Liver (tissue), 9 donors: Measurements from ENCODE around the gene TREH. TPM values are rescaled to one million over a fixed set of nuclear protein-coding genes. Genes with fewer than 3 reads are reported as not detected.

Experiments
- DNase-seq: peaks from one replicate; pipeline ENCODE4 v3.0.0-alpha.2; 2017; ENCODE audit warnings: low spot score
- H3K27ac ChIP-seq, 2 donors: one replicate each; pipeline ENCODE4 v1.7.0; 2013; ENCODE audit warnings: inconsistent platforms in 2 of 2, low read length in 2 of 2, control low read depth in 1 of 2, low read depth in 1 of 2, mild to moderate bottlenecking in 1 of 2
- H3K27me3 ChIP-seq, 4 donors: one replicate each; pipeline versions ENCODE4 v1.6.1 to v1.7.0; 2013; ENCODE audit warnings: low read length in 3 of 4, inconsistent platforms in 1 of 4, mild to moderate bottlenecking in 1 of 4, moderate library complexity in 1 of 4; ENCODE audit not compliant: control insufficient read depth in 4 of 4, insufficient read depth in 4 of 4
- H3K36me3 ChIP-seq, 4 donors: one replicate each; pipeline versions ENCODE4 v1.6.1 to v1.7.0; 2013; ENCODE audit warnings: low read length in 3 of 4, mild to moderate bottlenecking in 3 of 4, low read depth in 1 of 4, moderate library complexity in 1 of 4; ENCODE audit not compliant: control insufficient read depth in 4 of 4, insufficient read depth in 3 of 4
- H3K4me1 ChIP-seq, 4 donors: one replicate each; pipeline versions ENCODE4 v1.6.1 to v1.7.0; 2013; ENCODE audit warnings: low read length in 3 of 4, mild to moderate bottlenecking in 3 of 4, moderate library complexity in 1 of 4; ENCODE audit not compliant: control insufficient read depth in 4 of 4, insufficient read depth in 4 of 4
- H3K4me3 ChIP-seq, 3 donors: one replicate each; pipeline versions ENCODE4 v1.6.1 to v1.7.0; 2013; ENCODE audit warnings: low read length in 3 of 3, control low read depth in 1 of 3, low read depth in 1 of 3, mild to moderate bottlenecking in 1 of 3
- H3K9ac ChIP-seq, 2 donors: one replicate each; pipeline ENCODE4 v1.7.0; 2013; ENCODE audit warnings: low read length in 2 of 2, mild to moderate bottlenecking in 2 of 2, moderate library complexity in 2 of 2, control low read depth in 1 of 2, low read depth in 1 of 2
- H3K9me3 ChIP-seq, 4 donors: one replicate each; pipeline versions ENCODE4 v1.6.1 to v1.7.0; 2013; ENCODE audit warnings: low read length in 3 of 4; ENCODE audit not compliant: control insufficient read depth in 4 of 4
- CTCF ChIP-seq: fragments of 150-350 bp; IDR thresholded peaks from 2 replicates; pipeline ENCODE4 v1.5.1; 2017; ENCODE audit warnings: improper control_type of control experiment, low read depth, low read length; ENCODE audit not compliant: missing input control
- EGR1 ChIP-seq, 2 donors: IDR thresholded peaks; 2 replicates each; pipeline ENCODE4 v1.6.1; 2016 to 2018; ENCODE audit warnings: antibody characterized with exemption in 2 of 2, low read depth in 2 of 2
- FOXA1 ChIP-seq: IDR thresholded peaks from 2 replicates; pipeline ENCODE4 v1.6.1; 2016; ENCODE audit warnings: antibody characterized with exemption
- FOXA2 ChIP-seq: IDR thresholded peaks from 2 replicates; pipeline ENCODE4 v1.6.1; 2016; ENCODE audit warnings: antibody characterized with exemption
- GABPA ChIP-seq, 2 donors: IDR thresholded peaks in 1 of 2; conservative IDR thresholded peaks in 1 of 2; 2 replicates each; pipeline ENCODE4 v1.6.1; 2016; ENCODE audit warnings: antibody characterized with exemption in 2 of 2, mild to moderate bottlenecking in 1 of 2, moderate library complexity in 1 of 2
- HNF4A ChIP-seq, 2 donors: conservative IDR thresholded peaks; 2 replicates each; pipeline ENCODE4 v1.6.1; 2016; ENCODE audit warnings: antibody characterized with exemption in 2 of 2, mild to moderate bottlenecking in 2 of 2
- HNF4G ChIP-seq: IDR thresholded peaks from 2 replicates; pipeline ENCODE4 v1.6.1; 2016; ENCODE audit warnings: antibody characterized with exemption
- JUND ChIP-seq, 2 donors: IDR thresholded peaks; 2 replicates each; pipeline ENCODE4 v1.6.1; 2016; ENCODE audit warnings: antibody characterized with exemption in 2 of 2
- MAX ChIP-seq: IDR thresholded peaks from 2 replicates; pipeline ENCODE4 v1.6.1; 2016; ENCODE audit warnings: antibody characterized with exemption
- NR2F2 ChIP-seq: IDR thresholded peaks from 2 replicates; pipeline ENCODE4 v1.6.1; 2016; ENCODE audit warnings: antibody characterized with exemption
- RAD21 ChIP-seq, 2 donors: IDR thresholded peaks; 2 replicates each; pipeline ENCODE4 v1.6.1; 2016; ENCODE audit warnings: antibody characterized with exemption in 2 of 2, mild to moderate bottlenecking in 2 of 2
- RXRA ChIP-seq, 2 donors: IDR thresholded peaks; 2 replicates each; pipeline ENCODE4 v1.6.1; 2017 to 2018; ENCODE audit warnings: antibody characterized with exemption in 2 of 2, mild to moderate bottlenecking in 1 of 2
- SP1 ChIP-seq: IDR thresholded peaks from 2 replicates; pipeline ENCODE4 v1.6.1; 2018; ENCODE audit warnings: antibody characterized with exemption, mild to moderate bottlenecking
- TAF1 ChIP-seq: conservative IDR thresholded peaks from 2 replicates; pipeline ENCODE4 v1.6.1; 2016; ENCODE audit warnings: antibody characterized with exemption, mild to moderate bottlenecking
- YY1 ChIP-seq: IDR thresholded peaks from 2 replicates; pipeline ENCODE4 v1.6.1; 2016; ENCODE audit warnings: antibody characterized with exemption, mild to moderate bottlenecking
- WGBS: extraction: QIAGEN DNeasy Blood & Tissue Kit; methylation state at CpG from one replicate; pipeline ENCODE4 v1.1.7; 2013; 5-methylcytosine and 5-hydroxymethylcytosine counted together
- polyA plus RNA-seq, 2 donors: library from polyadenylated mRNA; stranded (reverse) in 1 of 2; unstranded in 1 of 2; fragments of 200-250 nt in 1 of 2; fragments of >200 nt in 1 of 2; fragmentation: Nextera tagmentation in 1 of 2; extraction: Ambion mirVana in 1 of 2; gene quantifications; one replicate each; pipeline versions ENCODE4 v1.2.1 to v1.2.3, GENCODE V29; 2013 to 2015
- total RNA-seq, 2 donors: library from RNA; depleted of rRNA; stranded (reverse); fragments of >200 nt; gene quantifications; one replicate each; pipeline ENCODE4 v1.2.3, GENCODE V29; 2014
- TF ChIP-seq, protein P1 (sequence below): IDR thresholded peaks from 2 replicates; pipeline ENCODE4 v1.6.1; 2016; ENCODE audit warnings: antibody characterized with exemption, mild to moderate bottlenecking
- TF ChIP-seq, protein P2 (sequence below): IDR thresholded peaks from 2 replicates; pipeline ENCODE4 v1.6.1; 2016; ENCODE audit warnings: antibody characterized with exemption
- TF ChIP-seq, protein P3 (sequence below): IDR thresholded peaks from 2 replicates; pipeline ENCODE4 v1.6.1; 2016; ENCODE audit warnings: antibody characterized with exemption
- donor health status: healthy.
- donor health status: healthy.
- donor health status: healthy.
- donor health status: healthy.
- donor health status: healthy.

Gene TREH
- total and polyA plus RNA-seq, 4 donors = 0.50 to 1.2 (median 0.84) TPM; not detected in 1

- Histone ChIP-seq H3K9me3 (no peaks in the 10 kb centered on the region), H3K36me3 (no peaks in the 10 kb centered on the region), H3K4me1 (peaks cover 0 to 15% (median 9%) of the 10 kb centered on the region in 4 donors), H3K27me3 (no peaks in the 10 kb centered on the region), H3K4me3 (no peak overlapping the region), H3K27ac (no peak overlapping the region), H3K9ac (no peak overlapping the region)
- DNase-seq = no peak
- WGBS = 73% methylated on average over 4 of the region's 4 CpGs
- TF ChIP-seq, protein P1, sequence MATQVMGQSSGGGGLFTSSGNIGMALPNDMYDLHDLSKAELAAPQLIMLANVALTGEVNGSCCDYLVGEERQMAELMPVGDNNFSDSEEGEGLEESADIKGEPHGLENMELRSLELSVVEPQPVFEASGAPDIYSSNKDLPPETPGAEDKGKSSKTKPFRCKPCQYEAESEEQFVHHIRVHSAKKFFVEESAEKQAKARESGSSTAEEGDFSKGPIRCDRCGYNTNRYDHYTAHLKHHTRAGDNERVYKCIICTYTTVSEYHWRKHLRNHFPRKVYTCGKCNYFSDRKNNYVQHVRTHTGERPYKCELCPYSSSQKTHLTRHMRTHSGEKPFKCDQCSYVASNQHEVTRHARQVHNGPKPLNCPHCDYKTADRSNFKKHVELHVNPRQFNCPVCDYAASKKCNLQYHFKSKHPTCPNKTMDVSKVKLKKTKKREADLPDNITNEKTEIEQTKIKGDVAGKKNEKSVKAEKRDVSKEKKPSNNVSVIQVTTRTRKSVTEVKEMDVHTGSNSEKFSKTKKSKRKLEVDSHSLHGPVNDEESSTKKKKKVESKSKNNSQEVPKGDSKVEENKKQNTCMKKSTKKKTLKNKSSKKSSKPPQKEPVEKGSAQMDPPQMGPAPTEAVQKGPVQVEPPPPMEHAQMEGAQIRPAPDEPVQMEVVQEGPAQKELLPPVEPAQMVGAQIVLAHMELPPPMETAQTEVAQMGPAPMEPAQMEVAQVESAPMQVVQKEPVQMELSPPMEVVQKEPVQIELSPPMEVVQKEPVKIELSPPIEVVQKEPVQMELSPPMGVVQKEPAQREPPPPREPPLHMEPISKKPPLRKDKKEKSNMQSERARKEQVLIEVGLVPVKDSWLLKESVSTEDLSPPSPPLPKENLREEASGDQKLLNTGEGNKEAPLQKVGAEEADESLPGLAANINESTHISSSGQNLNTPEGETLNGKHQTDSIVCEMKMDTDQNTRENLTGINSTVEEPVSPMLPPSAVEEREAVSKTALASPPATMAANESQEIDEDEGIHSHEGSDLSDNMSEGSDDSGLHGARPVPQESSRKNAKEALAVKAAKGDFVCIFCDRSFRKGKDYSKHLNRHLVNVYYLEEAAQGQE = no peak
- TF ChIP-seq GABPA (IDR thresholded peaks at IDR 0.05 in 1 of 2, conservative IDR thresholded peaks at IDR 0.05 in 1 of 2) (no peak), RXRA (IDR thresholded peaks at IDR 0.05) (no peak), TAF1 (no peak), NR2F2 (no peak), SP1 (no peak), EGR1 (IDR thresholded peaks at IDR 0.05; ENCODE audit: low read depth in 2 of 2) (no peak)
- TF ChIP-seq, protein P2, sequence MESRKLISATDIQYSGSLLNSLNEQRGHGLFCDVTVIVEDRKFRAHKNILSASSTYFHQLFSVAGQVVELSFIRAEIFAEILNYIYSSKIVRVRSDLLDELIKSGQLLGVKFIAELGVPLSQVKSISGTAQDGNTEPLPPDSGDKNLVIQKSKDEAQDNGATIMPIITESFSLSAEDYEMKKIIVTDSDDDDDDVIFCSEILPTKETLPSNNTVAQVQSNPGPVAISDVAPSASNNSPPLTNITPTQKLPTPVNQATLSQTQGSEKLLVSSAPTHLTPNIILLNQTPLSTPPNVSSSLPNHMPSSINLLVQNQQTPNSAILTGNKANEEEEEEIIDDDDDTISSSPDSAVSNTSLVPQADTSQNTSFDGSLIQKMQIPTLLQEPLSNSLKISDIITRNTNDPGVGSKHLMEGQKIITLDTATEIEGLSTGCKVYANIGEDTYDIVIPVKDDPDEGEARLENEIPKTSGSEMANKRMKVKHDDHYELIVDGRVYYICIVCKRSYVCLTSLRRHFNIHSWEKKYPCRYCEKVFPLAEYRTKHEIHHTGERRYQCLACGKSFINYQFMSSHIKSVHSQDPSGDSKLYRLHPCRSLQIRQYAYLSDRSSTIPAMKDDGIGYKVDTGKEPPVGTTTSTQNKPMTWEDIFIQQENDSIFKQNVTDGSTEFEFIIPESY = no peak
Measured at GRCh38 chr11:118633979-118634378, 45.5 kb downstream of the TREH start.

- Histone ChIP-seq H3K27me3 (no peaks in the 10 kb centered on the region), H3K36me3 (no peaks in the 10 kb centered on the region), H3K9me3 (no peaks in the 10 kb centered on the region), H3K27ac (no peak overlapping the region), H3K4me1 (peaks cover 0 to 15% (median 9%) of the 10 kb centered on the region in 4 donors), H3K4me3 (no peak overlapping the region), H3K9ac (no peak overlapping the region)
- no peak for DNase-seq
- WGBS = 90% methylated on average over 1 of the region's 1 CpG
- TF ChIP-seq FOXA1 (no peak), YY1 (no peak), CTCF (no peak), RAD21 (IDR thresholded peaks at IDR 0.05) (no peak), FOXA2 (no peak), MAX (no peak), SP1 (no peak), EGR1 (IDR thresholded peaks at IDR 0.05; ENCODE audit: low read depth in 2 of 2) (no peak), HNF4G (no peak), JUND (IDR thresholded peaks at IDR 0.05) (no peak), RXRA (IDR thresholded peaks at IDR 0.05) (no peak), TAF1 (no peak), GABPA (IDR thresholded peaks at IDR 0.05 in 1 of 2, conservative IDR thresholded peaks at IDR 0.05 in 1 of 2) (no peak), HNF4A (conservative IDR thresholded peaks at IDR 0.05) (no peak), NR2F2 (no peak)
- TF ChIP-seq, protein P3, sequence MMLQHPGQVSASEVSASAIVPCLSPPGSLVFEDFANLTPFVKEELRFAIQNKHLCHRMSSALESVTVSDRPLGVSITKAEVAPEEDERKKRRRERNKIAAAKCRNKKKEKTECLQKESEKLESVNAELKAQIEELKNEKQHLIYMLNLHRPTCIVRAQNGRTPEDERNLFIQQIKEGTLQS = no peak
- TF ChIP-seq, protein P1 = no peak
- TF ChIP-seq, protein P2 = no peak
Measured at GRCh38 chr11:118633319-118633690, 46.1 kb downstream of the TREH start.
